SK-N-MC (cell line): ENCODE measurements around the gene SEMA3A.

Experiments
- DNase-seq: peaks from one replicate; pipeline ENCODE4 v3.0.0-alpha.2; 2011; ENCODE audit warnings: low read depth, low spot score
- H3K27ac ChIP-seq: fragments of 200-600 bp; sonication (generic); 2 replicates; pipeline ENCODE4 v1.5.1; 2016; ENCODE audit warnings: mixed run types
- H3K36me3 ChIP-seq: fragments of 200-600 bp; sonication (generic); 2 replicates; pipeline ENCODE4 v1.6.1; 2017; ENCODE audit warnings: antibody characterized with exemption, low read length, mixed read lengths; ENCODE audit not compliant: insufficient read depth
- H3K4me3 ChIP-seq: fragments of 200-600 bp; sonication (generic); 2 replicates; pipeline ENCODE4 v1.5.1; 2016
- H3K9ac ChIP-seq: fragments of 200-600 bp; sonication (generic); 2 replicates; pipeline ENCODE4 v1.8.0; 2017; ENCODE audit warnings: mixed run types, mixed read lengths; ENCODE audit not compliant: insufficient read length
- H3K9me3 ChIP-seq: fragments of 200-600 bp; sonication (generic); 2 replicates; pipeline ENCODE4 v1.6.1; 2017; ENCODE audit warnings: low read depth, mild to moderate bottlenecking, antibody characterized with exemption, low read length, moderate library complexity, mixed read lengths
- EZH2 ChIP-seq: fragments of 200-600 bp; sonication (generic); IDR thresholded peaks from one replicate; pipeline ENCODE4 v1.6.1; 2017; ENCODE audit warnings: antibody characterized with exemption
- FOXP2 ChIP-seq: optimal IDR thresholded peaks from 2 replicates; pipeline ENCODE3; 2011; ENCODE audit warnings: mild to moderate bottlenecking, moderate library complexity; ENCODE audit not compliant: insufficient read depth; ENCODE audit errors: extremely low read length, control extremely low read depth
- POLR2AphosphoS5 ChIP-seq: IDR thresholded peaks from 2 replicates; pipeline ENCODE4 v1.6.1; 2012; ENCODE audit warnings: mild to moderate bottlenecking, low read depth, low read length, borderline replicate concordance

SEMA3A gene

DNA sequence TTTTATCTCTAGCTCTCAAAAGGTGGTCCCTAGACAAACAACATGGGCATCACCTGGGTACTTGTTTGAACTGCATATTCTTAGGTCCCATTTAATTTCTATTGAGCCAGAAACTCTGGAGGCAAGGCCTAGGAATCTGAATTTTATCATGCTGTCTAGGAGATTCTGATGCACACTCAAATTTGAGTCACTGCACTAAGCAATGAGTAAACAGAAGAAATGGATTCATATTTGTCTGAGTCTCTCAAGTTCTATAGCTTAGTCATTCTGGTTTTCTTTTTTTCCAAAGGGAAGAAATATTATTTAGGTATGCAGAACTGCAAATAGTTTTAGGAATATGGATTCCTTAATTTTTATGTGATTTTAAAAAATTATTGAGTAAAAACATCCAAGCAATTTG, 185.5 kb downstream of the SEMA3A start:
- H3K9ac ChIP-seq = no peak overlapping the region
- H3K27ac ChIP-seq = no peak overlapping the region
- no peak overlapping the region for H3K4me3 ChIP-seq
- no peaks in the 10 kb centered on the region for H3K9me3 ChIP-seq
- H3K36me3 ChIP-seq = no peaks in the 10 kb centered on the region
- DNase-seq = no peak
- TF ChIP-seq FOXP2 (no peak), EZH2 (no peak), POLR2AphosphoS5 (no peak)

DNA sequence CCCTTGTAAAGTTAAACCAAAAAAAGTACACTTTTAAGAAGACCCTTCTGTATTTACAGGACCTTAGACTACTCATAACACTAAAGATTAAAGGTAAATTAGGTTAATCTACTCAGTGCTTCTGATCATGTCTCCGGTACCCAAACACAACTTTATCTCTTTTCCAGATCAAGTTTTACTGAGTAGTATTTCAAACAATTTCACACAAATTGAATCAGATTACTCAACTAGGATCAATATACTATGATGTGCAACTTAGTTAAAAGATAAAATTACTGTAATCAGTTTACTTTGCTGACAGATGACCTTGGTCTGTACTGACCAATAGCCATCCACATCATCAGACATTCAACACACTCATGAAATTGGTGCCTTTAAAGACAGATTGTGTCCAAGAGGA, 191.4 kb downstream of the SEMA3A start:
- H3K4me3 ChIP-seq = no peak overlapping the region
- no peak overlapping the region for H3K9ac ChIP-seq
- H3K36me3 ChIP-seq = no peaks in the 10 kb centered on the region
- DNase-seq = no peak
- no peak for TF ChIP-seq EZH2
- TF ChIP-seq FOXP2 = no peak
- no peak for TF ChIP-seq POLR2AphosphoS5
- no peak overlapping the region for H3K27ac ChIP-seq
- H3K9me3 ChIP-seq = no peaks in the 10 kb centered on the region

DNA sequence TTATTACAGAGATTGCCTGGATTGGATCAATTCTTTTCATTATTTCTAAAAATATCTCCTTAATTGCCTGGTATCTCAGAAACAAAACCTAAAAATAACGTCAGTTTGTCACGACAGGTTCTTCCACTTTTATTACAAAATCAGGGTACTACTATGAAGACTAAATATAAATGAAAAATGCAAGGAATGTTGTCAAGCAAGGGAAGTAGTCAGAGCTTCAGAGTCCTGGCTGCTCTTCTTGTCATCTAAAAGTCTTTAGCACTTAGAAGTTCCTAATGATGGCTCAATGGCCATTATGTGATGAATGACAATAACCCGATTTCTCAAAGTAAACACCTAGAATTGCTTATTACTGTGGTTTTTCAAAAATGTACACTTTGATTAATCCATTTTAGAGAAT, 192.2 kb downstream of the SEMA3A start:
- no peak overlapping the region for H3K27ac ChIP-seq
- no peak overlapping the region for H3K4me3 ChIP-seq
- no peak for TF ChIP-seq EZH2
- no peak for TF ChIP-seq POLR2AphosphoS5
- TF ChIP-seq FOXP2 = no peak

GRCh38 chr7:83996879-83997278, 197.7 kb downstream of the SEMA3A start:
- Histone ChIP-seq H3K9me3 (no peaks in the 10 kb centered on the region), H3K27ac (no peak overlapping the region), H3K9ac (no peak overlapping the region), H3K4me3 (no peak overlapping the region), H3K36me3 (no peaks in the 10 kb centered on the region)
- DNase-seq = no peak
- TF ChIP-seq FOXP2 = no peak
- no peak for TF ChIP-seq EZH2

More for the DNA sequence above, 192.2 kb downstream of the SEMA3A start:
- no peaks in the 10 kb centered on the region for H3K9me3 ChIP-seq
- H3K36me3 ChIP-seq = no peaks in the 10 kb centered on the region
- DNase-seq = no peak
- no peak overlapping the region for H3K9ac ChIP-seq

GRCh38 chr7:83987764-83988163, 206.8 kb downstream of the SEMA3A start:
- TF ChIP-seq POLR2AphosphoS5 (no peak), EZH2 (no peak), FOXP2 (no peak)
- Histone ChIP-seq H3K36me3 (no peaks in the 10 kb centered on the region), H3K27ac (no peak overlapping the region), H3K9ac (no peak overlapping the region), H3K9me3 (no peaks in the 10 kb centered on the region), H3K4me3 (no peak overlapping the region)
- no peak for DNase-seq

GRCh38 chr7:83985821-83986220, 208.8 kb downstream of the SEMA3A start:
- H3K36me3 ChIP-seq = no peaks in the 10 kb centered on the region
- H3K4me3 ChIP-seq = no peak overlapping the region
- TF ChIP-seq FOXP2 (no peak), EZH2 (no peak), POLR2AphosphoS5 (no peak)
- no peak overlapping the region for H3K9ac ChIP-seq
- H3K27ac ChIP-seq = no peak overlapping the region
- no peaks in the 10 kb centered on the region for H3K9me3 ChIP-seq
- no peak for DNase-seq

DNA sequence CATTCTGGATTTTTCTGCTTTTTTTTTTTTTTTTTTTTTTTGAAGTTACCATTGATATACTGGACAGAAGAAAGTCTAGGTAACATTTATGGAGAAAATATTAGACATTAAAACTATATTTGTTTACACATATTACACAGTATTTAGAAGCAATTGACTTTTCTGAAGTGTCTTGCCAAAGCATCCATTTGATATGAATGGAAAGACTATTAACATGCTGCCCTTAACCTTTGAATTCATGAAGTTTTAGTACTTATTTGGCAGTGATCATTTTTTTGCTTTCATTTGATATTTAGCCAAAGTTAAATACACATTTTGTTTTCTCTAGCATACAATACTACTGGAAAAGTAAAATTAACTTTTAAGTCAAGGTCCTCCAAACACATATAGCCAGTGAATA, 210.0 kb downstream of the SEMA3A start:
- TF ChIP-seq FOXP2 (no peak), POLR2AphosphoS5 (no peak), EZH2 (no peak)
- no peak overlapping the region for H3K9ac ChIP-seq
- no peak for DNase-seq
- H3K27ac ChIP-seq = no peak overlapping the region
- H3K9me3 ChIP-seq = no peaks in the 10 kb centered on the region
- H3K4me3 ChIP-seq = no peak overlapping the region
- H3K36me3 ChIP-seq = no peaks in the 10 kb centered on the region

- Histone ChIP-seq H3K36me3 (no peaks in the 10 kb centered on the region), H3K9me3 (no peaks in the 10 kb centered on the region), H3K9ac (no peak overlapping the region), H3K4me3 (no peak overlapping the region), H3K27ac (no peak overlapping the region)
- DNase-seq = no peak
- TF ChIP-seq POLR2AphosphoS5 (no peak), EZH2 (no peak), FOXP2 (no peak)
Observed at GRCh38 chr7:83984076-83984475, 210.5 kb downstream of the SEMA3A start.

DNA sequence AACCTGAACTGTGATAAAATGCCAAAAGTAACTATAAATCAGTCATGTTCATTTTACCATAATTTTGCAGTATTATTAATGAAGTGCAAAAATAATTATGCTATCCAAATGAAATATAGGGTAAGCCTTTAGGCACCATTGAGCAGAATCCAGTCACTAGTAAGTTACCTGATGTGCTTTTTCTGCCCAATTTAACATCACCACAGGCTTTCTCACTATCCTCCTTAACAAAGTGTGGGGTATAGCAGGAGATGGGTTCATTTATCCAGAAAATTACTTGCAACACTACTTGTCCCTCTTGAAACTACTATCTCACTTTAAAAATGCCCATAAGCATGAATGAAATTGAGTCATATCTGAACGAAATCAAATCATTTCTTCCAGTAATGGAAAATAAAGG, 211.0 kb downstream of the SEMA3A start:
- DNase-seq = no peak
- TF ChIP-seq EZH2 = no peak
- no peak for TF ChIP-seq FOXP2
- Histone ChIP-seq H3K9ac (no peak overlapping the region), H3K9me3 (no peaks in the 10 kb centered on the region), H3K4me3 (no peak overlapping the region), H3K27ac (no peak overlapping the region), H3K36me3 (no peaks in the 10 kb centered on the region)
